Loucy (cell line): ENCODE results near the gene PCNP.
"Not testable (repeated sequence)": the region's sequence is repeated elsewhere in the genome, so short reads cannot be mapped to it uniquely, and the experiment has no call there.

Experiments
- CTCF ChIP-seq: fragments of 200-600 bp; sonication (generic); conservative IDR thresholded peaks from 2 replicates; pipeline ENCODE4 v1.5.1; 2014; ENCODE audit warnings: mild to moderate bottlenecking, antibody characterized with exemption, low read length
- EZH2phosphoT487 ChIP-seq: fragments of 200-600 bp; IDR thresholded peaks from 2 replicates; pipeline ENCODE4 v1.6.1; 2018; ENCODE audit warnings: antibody characterized with exemption, mild to moderate bottlenecking, moderate library complexity, borderline replicate concordance

- TF ChIP-seq CTCF, EZH2phosphoT487: not testable (repeated sequence)
Measured at GRCh38 chr3:101605398-101605797, 31.4 kb downstream of the PCNP start.
